GM12878 (cell line): ENCODE data around the gene GYG2. TPM values are rescaled to one million over a fixed set of nuclear protein-coding genes. Genes with fewer than 3 reads are reported as not detected.

Source experiments
- ATAC-seq: fragments of 200-7000 bp; cut with Tn5 transposase; 3 replicates; pipeline ENCODE4 v1.9.1; 2020; ENCODE audit warnings: mild to moderate bottlenecking, moderate library complexity
- BruUV-seq: library from RNA; stranded (reverse); fragments of 400-500 nt; replicated peaks from 2 replicates; lab custom pipeline; 2021; lab: Mats Ljungman, UMichigan
- CTCF ChIA-PET: fragments of 300-600 bp; sonication (Branson Sonifier 250); formaldehyde crosslinking; extraction: SDS; loops from one replicate; lab custom pipeline; 2021; ENCODE audit warnings: inconsistent platforms; lab: Yijun Ruan, JAX
- POLR2A ChIA-PET: fragments of 350-600 bp; formaldehyde crosslinking; extraction: SDS; loops from one replicate; lab custom pipeline; 2021; ENCODE audit warnings: inconsistent platforms; lab: Charles Lee
- RAD21 ChIA-PET: fragments of 300-600 bp; sonication (Branson Sonifier 250); formaldehyde crosslinking; loops from one replicate; lab custom pipeline; 2023; ENCODE audit warnings: antibody characterized with exemption; ENCODE audit not compliant: unreplicated experiment; lab: Charles Lee
- SMC1A ChIA-PET: fragments of 300-600 bp; sonication (Branson Sonifier 250); formaldehyde crosslinking; loops from one replicate; lab custom pipeline; 2023; ENCODE audit not compliant: unreplicated experiment, uncharacterized antibody; lab: Charles Lee
- DNase-seq: peaks from one replicate; pipeline ENCODE4 v3.0.0-alpha.2; 2011; ENCODE audit warnings: low read depth, low spot score
- FAIRE-seq: peaks from 3 replicates; lab custom pipeline; 2011; peaks lifted over from hg19 to GRCh38; lab: Jason Lieb, UNC
- H2AFZ ChIP-seq: 2 replicates; pipeline ENCODE4 v1.6.0; 2011; ENCODE audit warnings: low read depth, low read length, control low read depth; ENCODE audit not compliant: control insufficient read depth
- H3K27ac ChIP-seq: 2 replicates; pipeline ENCODE4 v1.5.1; 2011; ENCODE audit warnings: control low read depth; ENCODE audit not compliant: control insufficient read depth, insufficient read depth
- H3K27me3 ChIP-seq, 2 experiments: replicated peaks in 1 of 2; 2 replicates each; pipeline versions ENCODE4 v1.6.0 to v1.6.1; 2011; ENCODE audit warnings: low read length in 1 of 2; ENCODE audit not compliant: control insufficient read depth in 2 of 2, insufficient read depth in 2 of 2
- H3K36me3 ChIP-seq, 2 experiments: 2 replicates each; pipeline ENCODE4 v1.5.1; 2011; ENCODE audit warnings: low read length in 1 of 2; ENCODE audit not compliant: control insufficient read depth in 2 of 2, insufficient read depth in 2 of 2
- H3K4me1 ChIP-seq: 2 replicates; pipeline ENCODE4 v1.6.1; 2011; ENCODE audit warnings: mild to moderate bottlenecking, low read length, moderate library complexity, mixed read lengths; ENCODE audit not compliant: control insufficient read depth, insufficient read depth
- H3K4me2 ChIP-seq: 2 replicates; pipeline ENCODE4 v1.6.0; 2011; ENCODE audit warnings: control low read depth; ENCODE audit not compliant: control insufficient read depth, insufficient read depth
- H3K4me3 ChIP-seq: fragments of 200-600 bp; sonication (generic); 2 replicates; pipeline ENCODE4 v1.5.1; 2016
- H3K79me2 ChIP-seq: 2 replicates; pipeline ENCODE4 v1.6.0; 2011; ENCODE audit warnings: low read length; ENCODE audit not compliant: control insufficient read depth, insufficient read depth
- H3K9ac ChIP-seq: 2 replicates; pipeline ENCODE4 v1.8.0; 2011; ENCODE audit warnings: low read length, control low read depth, mixed read lengths; ENCODE audit not compliant: control insufficient read depth, insufficient read depth
- H3K9me3 ChIP-seq: replicated peaks from 3 replicates; pipeline ENCODE4 v1.5.1; 2011; ENCODE audit warnings: mild to moderate bottlenecking, low read length; ENCODE audit not compliant: control insufficient read depth, insufficient read depth
- H4K20me1 ChIP-seq: 2 replicates; pipeline ENCODE4 v1.6.0; 2011; ENCODE audit not compliant: control insufficient read depth, insufficient read depth
- BRCA1 ChIP-seq: IDR thresholded peaks from 2 replicates; pipeline ENCODE4 v1.6.1; 2011; ENCODE audit warnings: low read depth, low read length, improper control_type of control experiment
- CBX5 ChIP-seq: sonication (generic); IDR thresholded peaks from 2 replicates; pipeline ENCODE4 v1.6.1; 2016; ENCODE audit warnings: low read depth, moderate library complexity, mild to moderate bottlenecking, inconsistent platforms
- CREM ChIP-seq: IDR thresholded peaks from 2 replicates; pipeline ENCODE4 v1.6.1; 2014; ENCODE audit warnings: antibody characterized with exemption, low read depth
- ETV6 ChIP-seq, 2 experiments: fragments of 450-650 bp in 1 of 2; IDR thresholded peaks in 1 of 2; conservative IDR thresholded peaks in 1 of 2; 2 replicates each; pipeline ENCODE4 v1.6.1; 2014; ENCODE audit warnings: antibody characterized with exemption in 1 of 2, borderline replicate concordance in 1 of 2, low read depth in 1 of 2, mild to moderate bottlenecking in 1 of 2, moderate library complexity in 1 of 2
- EZH2 ChIP-seq: IDR thresholded peaks from 2 replicates; pipeline ENCODE4 v1.6.1; 2012; ENCODE audit warnings: low read depth, mild to moderate bottlenecking, control low read depth, inconsistent platforms, low read length, borderline replicate concordance; ENCODE audit not compliant: control insufficient read depth
- FOXM1 ChIP-seq: IDR thresholded peaks from 2 replicates; pipeline ENCODE4 v1.6.1; 2012; ENCODE audit warnings: low read depth, mild to moderate bottlenecking, inconsistent platforms, low read length, moderate library complexity
- GATAD2B ChIP-seq: fragments of 450-650 bp; conservative IDR thresholded peaks from 2 replicates; pipeline ENCODE4 v1.6.1; 2017; ENCODE audit warnings: low read depth, mild to moderate bottlenecking, moderate library complexity
- HCFC1 ChIP-seq: fragments of 150-350 bp; IDR thresholded peaks from 2 replicates; pipeline ENCODE4 v1.6.1; 2014; ENCODE audit warnings: low read length
- HDAC2 ChIP-seq: fragments of 200-600 bp; sonication (generic); IDR thresholded peaks from 2 replicates; pipeline ENCODE4 v1.6.1; 2017
- MEF2B ChIP-seq: fragments of 450-650 bp; IDR thresholded peaks from 2 replicates; pipeline ENCODE4 v1.6.1; 2018; ENCODE audit warnings: mild to moderate bottlenecking, moderate library complexity; ENCODE audit not compliant: partially characterized antibody, poor library complexity, severe bottlenecking
- NR2F1 ChIP-seq: fragments of 450-650 bp; conservative IDR thresholded peaks from 2 replicates; pipeline ENCODE4 v1.6.1; 2017; ENCODE audit warnings: mild to moderate bottlenecking
- RB1 ChIP-seq: fragments of 450-650 bp; formaldehyde crosslinking; IDR thresholded peaks from 2 replicates; pipeline ENCODE4 v1.6.1; 2017; ENCODE audit warnings: mild to moderate bottlenecking, borderline replicate concordance
- RFX5 ChIP-seq: IDR thresholded peaks from 2 replicates; pipeline ENCODE4 v1.6.1; 2011; ENCODE audit warnings: low read depth, low read length, improper control_type of control experiment
- SIX5 ChIP-seq: IDR thresholded peaks from 2 replicates; pipeline ENCODE4 v1.6.1; 2011; ENCODE audit warnings: mild to moderate bottlenecking, low read depth, low read length, moderate library complexity; ENCODE audit not compliant: severe bottlenecking
- SMAD1 ChIP-seq: fragments of 450-650 bp; IDR thresholded peaks from 2 replicates; pipeline ENCODE4 v1.6.1; 2018; ENCODE audit warnings: mild to moderate bottlenecking, low read depth; ENCODE audit not compliant: partially characterized antibody
- WGBS: methylation state at CpG from one replicate; pipeline ENCODE4 v1.1.6; 2016; ENCODE audit warnings: low lambda C conversion rate; ENCODE audit not compliant: insufficient replicate concordance, insufficient coverage; ENCODE audit errors: missing lambda C conversion rate; 5-methylcytosine and 5-hydroxymethylcytosine counted together
- in situ Hi-C: fragments of 300-500 bp; cut with MboI; formaldehyde crosslinking; loops from 9 replicates; pipeline ENCODE4 v1.14.3; 2018; ENCODE audit warnings: mixed read lengths
- intact Hi-C: fragments of 100-400 bp; cut with micrococcal nuclease; formaldehyde crosslinking; loops from one replicate; pipeline ENCODE4 v1.14.2; 2022; ENCODE audit not compliant: unreplicated experiment
- polyA plus RNA-seq, 11 experiments: library from polyadenylated mRNA; depleted of rRNA in 4 of 11; unstranded in 6 of 11; stranded (reverse) in 5 of 11; fragments of >200 nt; fragmentation: Nextera tagmentation in 4 of 11; fragmentation: Illumina TruSeq in 1 of 11; extraction: Ambion mirVana in 4 of 11; extraction: Trizol in 1 of 11; gene quantifications; 1 replicate in 1 of 11; 2 replicates in 10 of 11; pipeline versions ENCODE4 v1.2.1 to v1.2.3, GENCODE V29; 2011 to 2016; ENCODE audit warnings: inconsistent platforms in 2 of 11, missing spikeins in 2 of 11, low read depth in 1 of 11
- total RNA-seq, 4 experiments: library from RNA; depleted of rRNA in 3 of 4; stranded (reverse); fragments of >200 nt in 3 of 4; fragmentation: Illumina TruSeq in 1 of 4; extraction: Trizol in 1 of 4; gene quantifications; 2 replicates each; pipeline versions ENCODE4 v1.2.1 to v1.2.3, GENCODE V29; 2013 to 2021
- TF ChIP-seq, protein P1 (sequence below): fragments of 450-650 bp; IDR thresholded peaks from 2 replicates; pipeline ENCODE4 v1.6.1; 2016; ENCODE audit warnings: mild to moderate bottlenecking

The GYG2 gene
- total and polyA plus RNA-seq, 10 of the 15 experiments (the other 5 are each of a cell fraction or from before 2014, with no cell fraction given): 0.05 TPM; not detected in 9

GRCh38 chrX:2859197-2859797 is 30.6 kb downstream of the GYG2 start:
- no peak overlapping the region for H2AFZ ChIP-seq
- H3K4me1 ChIP-seq: no peaks in the 10 kb centered on the region
- no peaks in the 10 kb centered on the region for H4K20me1 ChIP-seq
- no peak overlapping the region for H3K9ac ChIP-seq
- no peaks in the 10 kb centered on the region for H3K36me3 ChIP-seq
- WGBS: 48% methylated on average over 1 of the region's 1 CpG
- ATAC-seq (no peak), FAIRE-seq (no peak), DNase-seq (no peak)
- ChIA-PET SMC1A (no interaction called here), CTCF (no interaction called here), POLR2A (no interaction called here), RAD21 (no interaction called here)
- H3K27ac ChIP-seq: no peak overlapping the region
- TF ChIP-seq HDAC2 (no peak), CREM (no peak), RFX5 (no peak), EZH2 (no peak), SMAD1 (no peak), HCFC1 (no peak), RB1 (no peak), SIX5 (no peak), NR2F1 (no peak), MEF2B (no peak), CBX5 (no peak), GATAD2B (no peak), FOXM1 (no peak), ETV6 (conservative IDR thresholded peaks at IDR 0.05 in 1 of 2, IDR thresholded peaks at IDR 0.05 in 1 of 2; ENCODE audit: borderline replicate concordance in 1 of 2, low read depth in 1 of 2) (no peak), BRCA1 (no peak)
- TF ChIP-seq, protein P1, sequence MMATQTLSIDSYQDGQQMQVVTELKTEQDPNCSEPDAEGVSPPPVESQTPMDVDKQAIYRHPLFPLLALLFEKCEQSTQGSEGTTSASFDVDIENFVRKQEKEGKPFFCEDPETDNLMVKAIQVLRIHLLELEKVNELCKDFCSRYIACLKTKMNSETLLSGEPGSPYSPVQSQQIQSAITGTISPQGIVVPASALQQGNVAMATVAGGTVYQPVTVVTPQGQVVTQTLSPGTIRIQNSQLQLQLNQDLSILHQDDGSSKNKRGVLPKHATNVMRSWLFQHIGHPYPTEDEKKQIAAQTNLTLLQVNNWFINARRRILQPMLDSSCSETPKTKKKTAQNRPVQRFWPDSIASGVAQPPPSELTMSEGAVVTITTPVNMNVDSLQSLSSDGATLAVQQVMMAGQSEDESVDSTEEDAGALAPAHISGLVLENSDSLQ: no peak
- intact Hi-C loops: no loop called here
- H3K79me2 ChIP-seq: no peaks in the 10 kb centered on the region
- H3K4me2 ChIP-seq: no peak overlapping the region
- in situ Hi-C loops: no loop called here
- no peaks in the 10 kb centered on the region for H3K27me3 ChIP-seq
- no TSS peak for BruUV-seq
- H3K4me3 ChIP-seq: no peak overlapping the region
- no peaks in the 10 kb centered on the region; the same call in 2 of the 3 replicates for H3K9me3 ChIP-seq
